Measurements from ENCODE around the gene CASP2. TPM values are rescaled to one million over a fixed set of nuclear protein-coding genes. Genes with fewer than 3 reads are reported as not detected.

Gene CASP2
- total and polyA plus RNA-seq, 3 experiments from 2014 or later = 23.0 to 107 (median 105) TPM

DNA sequence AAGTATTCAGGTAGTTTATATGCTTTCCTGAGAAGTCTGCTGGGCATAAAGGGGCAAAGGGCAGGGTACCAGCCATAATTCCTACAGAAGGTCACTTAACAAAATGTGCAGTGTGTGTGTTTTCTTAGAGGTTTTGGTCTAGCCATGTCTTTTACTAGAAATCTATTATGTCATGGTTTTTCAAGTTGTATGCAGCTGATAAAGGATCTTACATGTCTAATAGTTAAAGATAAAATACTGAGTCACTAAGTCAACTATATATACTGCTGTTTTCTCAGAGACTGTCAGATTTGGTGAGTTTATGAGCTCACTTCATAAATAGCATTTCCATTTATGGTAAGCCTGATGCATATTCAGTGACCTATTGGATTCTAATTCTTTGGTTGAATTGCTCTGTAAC is 7.7 kb downstream of the CASP2 start:
- H3K27ac Mint-ChIP-seq = peak overlapping the region in 6 of 8 donors; percentile 13 to 64 (median 28)
- peak overlapping the region in 2 of 7 donors; percentile 1 to 14 for H3K4me3 Mint-ChIP-seq
- Histone ChIP-seq H3K27ac (ENCODE audit: low read depth, low read length) (peak overlapping the region; percentile 5), H3K9me3 (ENCODE audit: low read length) (no peaks in the 10 kb centered on the region), H3K4me1 (ENCODE audit: insufficient read depth, low read length) (peaks cover 25% of the 10 kb centered on the region), H3K27me3 (ENCODE audit: insufficient read depth, low read length, poor library complexity, severe bottlenecking) (no peaks in the 10 kb centered on the region), H3K4me3 (ENCODE audit: low read length) (no peak overlapping the region), H3K36me3 (ENCODE audit: insufficient read depth, low read length) (peaks cover 72% of the 10 kb centered on the region)
- H3K4me1 Mint-ChIP-seq = peaks cover 52 to 73% (median 71%) of the 10 kb centered on the region in 3 donors
- POLR2A ChIA-PET = interaction anchor here (0.6 to 0.8 kb wide), 2 partner anchors 46 to 433 kb away, joined by 3 to 6 read pairs; no protein-coding TSS in a partner anchor
- DNase-seq = no peak
- H3K36me3 Mint-ChIP-seq = peaks cover 36 to 91% (median 38%) of the 10 kb centered on the region in 3 donors
- H3K27me3 Mint-ChIP-seq = no peaks in the 10 kb centered on the region
- CTCF ChIA-PET = interaction anchor here (1.1 to 8.0 kb wide), 12 partner anchors 10 to 121 kb away, joined by 3 to 103 read pairs (median 4); partner anchors contain the start of gene GSTK1
- no peaks in the 10 kb centered on the region for H3K9me3 Mint-ChIP-seq

DNA sequence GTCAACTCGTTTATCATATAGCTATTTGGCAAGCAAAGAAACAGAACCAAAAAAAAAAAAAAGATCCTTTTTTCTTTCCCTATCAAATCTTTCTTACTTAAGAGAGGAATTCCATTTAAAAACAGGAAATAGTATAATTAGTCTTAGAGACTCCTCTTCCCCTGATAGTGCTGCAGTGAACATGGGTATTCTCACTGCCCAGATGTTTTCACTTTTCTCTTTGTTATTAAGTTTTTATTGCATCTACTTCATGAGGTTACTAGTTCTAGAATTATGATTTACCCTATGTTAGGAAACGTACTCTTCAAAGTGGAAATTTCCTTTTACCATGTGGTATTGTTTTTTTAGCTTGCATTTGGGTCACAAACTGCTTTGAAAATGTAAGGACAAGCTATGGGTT is 8.5 kb downstream of the CASP2 start:
- Histone ChIP-seq H3K9me3 (ENCODE audit: low read length) (no peaks in the 10 kb centered on the region), H3K27me3 (ENCODE audit: insufficient read depth, low read length, poor library complexity, severe bottlenecking) (no peaks in the 10 kb centered on the region), H3K27ac (ENCODE audit: low read depth, low read length) (peak overlapping the region; percentile 20), H3K4me3 (ENCODE audit: low read length) (no peak overlapping the region), H3K4me1 (ENCODE audit: insufficient read depth, low read length) (peaks cover 24% of the 10 kb centered on the region), H3K36me3 (ENCODE audit: insufficient read depth, low read length) (peaks cover 80% of the 10 kb centered on the region)
- Mint-ChIP-seq H3K4me1 (peaks cover 45 to 65% (median 63%) of the 10 kb centered on the region in 3 donors), H3K4me3 (no peak overlapping the region), H3K9me3 (no peaks in the 10 kb centered on the region), H3K27me3 (no peaks in the 10 kb centered on the region), H3K36me3 (peaks cover 38 to 92% (median 38%) of the 10 kb centered on the region in 3 donors), H3K27ac (peak overlapping the region in 2 of 8 donors; percentile 13 to 37)
- ChIA-PET POLR2A (interaction anchor here (0.8 kb wide), 1 partner anchor 47 kb away, joined by 6 read pairs; no protein-coding TSS in a partner anchor), CTCF (interaction anchor here (1.1 to 8.0 kb wide), 10 partner anchors 12 to 120 kb away, joined by 3 to 103 read pairs (median 4); no protein-coding TSS in a partner anchor)
- no peak for DNase-seq

DNA sequence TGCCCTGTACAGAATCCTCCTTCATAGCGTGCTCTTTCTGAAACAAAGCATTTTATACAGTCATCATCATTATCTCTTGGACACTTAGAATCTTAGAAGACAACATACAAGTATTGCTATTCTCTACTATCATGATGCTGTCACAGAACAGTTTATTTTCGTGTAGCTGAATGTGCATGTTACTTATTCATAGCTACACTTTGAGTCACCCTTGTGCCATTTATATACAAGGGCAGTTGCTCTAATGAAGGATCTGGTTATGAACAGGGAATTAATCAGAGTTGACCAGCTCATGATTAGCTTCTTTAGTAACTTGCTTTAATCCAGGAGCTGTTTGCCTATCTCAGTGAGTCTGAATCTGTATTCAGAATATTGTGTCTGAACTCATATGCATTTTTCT is 11.2 kb downstream of the CASP2 start:
- H3K4me3 Mint-ChIP-seq = no peak overlapping the region
- CTCF ChIA-PET = interaction anchor here (0.8 to 8.0 kb wide), 39 partner anchors 9 to 141 kb away, joined by 3 to 103 read pairs (median 6); partner anchors contain the start of genes CASP2, EPHA1, GSTK1 and TAS2R40
- H3K27ac Mint-ChIP-seq = peak overlapping the region in 4 of 8 donors; percentile 7 to 77 (median 46)
- POLR2A ChIA-PET = interaction anchor here (0.7 to 2.1 kb wide), 3 partner anchors 12 to 485 kb away, joined by 3 to 7 read pairs (median 5); no protein-coding TSS in a partner anchor
- peaks cover 31 to 91% (median 35%) of the 10 kb centered on the region in 3 donors for H3K36me3 Mint-ChIP-seq
- Histone ChIP-seq H3K4me3 (ENCODE audit: low read length) (no peak overlapping the region), H3K27me3 (ENCODE audit: insufficient read depth, low read length, poor library complexity, severe bottlenecking) (no peaks in the 10 kb centered on the region), H3K36me3 (ENCODE audit: insufficient read depth, low read length) (peaks cover 79% of the 10 kb centered on the region), H3K9me3 (ENCODE audit: low read length) (no peaks in the 10 kb centered on the region), H3K4me1 (ENCODE audit: insufficient read depth, low read length) (peaks cover 24% of the 10 kb centered on the region), H3K27ac (ENCODE audit: low read depth, low read length) (no peak overlapping the region)
- no peaks in the 10 kb centered on the region for H3K27me3 Mint-ChIP-seq
- no peak for DNase-seq
- H3K9me3 Mint-ChIP-seq = no peaks in the 10 kb centered on the region
- peaks cover 37 to 55% (median 47%) of the 10 kb centered on the region in 3 donors for H3K4me1 Mint-ChIP-seq

DNA sequence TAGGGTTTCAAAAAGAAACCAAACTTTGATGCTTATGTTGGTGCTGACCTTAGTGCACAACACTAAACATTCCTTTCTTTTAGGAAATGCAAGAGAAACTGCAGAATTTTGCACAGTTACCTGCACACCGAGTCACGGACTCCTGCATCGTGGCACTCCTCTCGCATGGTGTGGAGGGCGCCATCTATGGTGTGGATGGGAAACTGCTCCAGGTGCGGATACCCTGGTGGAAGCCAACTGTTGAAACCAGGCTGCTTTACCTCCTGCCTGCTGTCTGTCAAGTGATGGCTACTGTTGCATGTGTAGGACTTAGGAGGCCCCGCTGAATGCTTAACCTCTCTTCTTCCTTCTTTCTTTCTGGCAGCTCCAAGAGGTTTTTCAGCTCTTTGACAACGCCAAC is 11.7 kb downstream of the CASP2 start:
- peak; percentile 29 to 75 (median 49) for DNase-seq
- Histone ChIP-seq H3K27ac (ENCODE audit: low read depth, low read length) (no peak overlapping the region), H3K36me3 (ENCODE audit: insufficient read depth, low read length) (peaks cover 79% of the 10 kb centered on the region), H3K9me3 (ENCODE audit: low read length) (no peaks in the 10 kb centered on the region), H3K4me1 (ENCODE audit: insufficient read depth, low read length) (peaks cover 24% of the 10 kb centered on the region), H3K27me3 (ENCODE audit: insufficient read depth, low read length, poor library complexity, severe bottlenecking) (no peaks in the 10 kb centered on the region), H3K4me3 (ENCODE audit: low read length) (no peak overlapping the region)
- ChIA-PET POLR2A (interaction anchor here (1.4 to 2.1 kb wide), 2 partner anchors 11 to 60 kb away, joined by 5 to 7 read pairs; no protein-coding TSS in a partner anchor), CTCF (interaction anchor here (0.6 to 8.0 kb wide), 43 partner anchors 9 to 141 kb away, joined by 3 to 103 read pairs (median 5); partner anchors contain the start of genes CASP2, EPHA1, GSTK1 and TAS2R40)
- Mint-ChIP-seq H3K9me3 (no peaks in the 10 kb centered on the region), H3K27me3 (no peaks in the 10 kb centered on the region), H3K4me1 (peaks cover 32 to 52% (median 42%) of the 10 kb centered on the region in 3 donors), H3K36me3 (peaks cover 28 to 91% (median 32%) of the 10 kb centered on the region in 3 donors), H3K27ac (peak overlapping the region in 3 of 8 donors; percentile 7 to 54 (median 38)), H3K4me3 (no peak overlapping the region)

DNA sequence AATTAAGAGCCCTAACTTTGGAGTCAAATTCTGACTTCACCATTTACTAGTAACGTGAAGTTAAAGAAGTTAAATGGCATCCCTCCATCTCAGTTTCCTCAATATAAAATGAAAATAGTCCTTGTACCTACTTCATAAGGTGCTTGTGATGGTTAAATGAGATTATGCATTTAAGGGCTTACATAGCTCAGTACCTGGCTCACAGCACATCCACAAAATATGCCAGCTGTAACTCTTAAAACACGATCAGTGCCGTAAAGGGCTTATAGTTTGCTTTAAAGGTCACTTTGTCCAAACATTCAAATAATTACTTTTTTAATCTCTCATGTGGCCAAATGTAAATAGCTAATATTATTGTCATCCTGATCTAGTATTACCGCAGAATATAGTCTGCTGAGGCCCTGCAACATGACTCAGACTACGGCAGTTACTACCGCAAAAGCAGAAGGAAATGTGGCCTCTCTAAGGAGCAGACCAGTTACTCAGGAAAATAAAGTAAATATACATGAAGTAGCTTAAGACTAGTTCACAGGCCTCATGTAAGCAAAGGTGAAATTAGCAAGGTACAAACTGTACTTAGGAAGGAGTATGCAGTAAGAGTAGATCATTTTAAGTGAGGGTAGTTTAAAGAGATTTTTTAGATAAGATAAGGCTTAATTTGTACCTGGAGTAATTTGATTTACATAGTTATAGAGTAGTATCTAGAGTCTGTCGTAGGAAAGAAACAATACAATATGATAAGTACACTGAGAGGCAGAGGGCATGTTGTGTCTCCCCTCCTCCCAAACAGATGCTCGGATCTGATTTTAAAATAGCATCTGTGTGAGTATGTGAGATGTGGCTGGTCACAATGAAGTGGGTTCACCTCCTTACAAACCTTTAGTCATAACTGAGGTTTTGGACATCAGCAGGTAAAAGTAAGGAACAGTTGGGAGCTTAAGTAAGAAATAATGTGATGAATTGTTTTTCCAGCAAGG is 13.1 kb downstream of the CASP2 start:
- Mint-ChIP-seq H3K36me3 (peaks cover 25 to 89% (median 35%) of the 10 kb centered on the region in 3 donors), H3K4me1 (peaks cover 30 to 50% (median 39%) of the 10 kb centered on the region in 3 donors), H3K27me3 (no peaks in the 10 kb centered on the region), H3K9me3 (no peaks in the 10 kb centered on the region), H3K4me3 (no peak overlapping the region), H3K27ac (peak overlapping the region in 2 of 8 donors; percentile 18 to 50)
- peaks cover 14% of the 10 kb centered on the region for H3K4me1 ChIP-seq (ENCODE audit: insufficient read depth, low read length)
- no peak for DNase-seq
- ChIA-PET CTCF (interaction anchor here (0.7 to 8.0 kb wide), 11 partner anchors 8 to 121 kb away, joined by 3 to 103 read pairs (median 5); partner anchors contain the start of genes CASP2 and EPHA1), POLR2A (interaction anchor here (0.6 to 2.1 kb wide), 2 partner anchors 61 to 62 kb away, joined by 3 to 7 read pairs; no protein-coding TSS in a partner anchor)
- H3K9me3 ChIP-seq (ENCODE audit: low read length) = no peaks in the 10 kb centered on the region
- H3K36me3 ChIP-seq (ENCODE audit: insufficient read depth, low read length) = peaks cover 79% of the 10 kb centered on the region
- no peak overlapping the region for H3K4me3 ChIP-seq (ENCODE audit: low read length)
- H3K27me3 ChIP-seq (ENCODE audit: insufficient read depth, low read length, poor library complexity, severe bottlenecking) = no peaks in the 10 kb centered on the region
- no peak overlapping the region for H3K27ac ChIP-seq (ENCODE audit: low read depth, low read length)

DNA sequence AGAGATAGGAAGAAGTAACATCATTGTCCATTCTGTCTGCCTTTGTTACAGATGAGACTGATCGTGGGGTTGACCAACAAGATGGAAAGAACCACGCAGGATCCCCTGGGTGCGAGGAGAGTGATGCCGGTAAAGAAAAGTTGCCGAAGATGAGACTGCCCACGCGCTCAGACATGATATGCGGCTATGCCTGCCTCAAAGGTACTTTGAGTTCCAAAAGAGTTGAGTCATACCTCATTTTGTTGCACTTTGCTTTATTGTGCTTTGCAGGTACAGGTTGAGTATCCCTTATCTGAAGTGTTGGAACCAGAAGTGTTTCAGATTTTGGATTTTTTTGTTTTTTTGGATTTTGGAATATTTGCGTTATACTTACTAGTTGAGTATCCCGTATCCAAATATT is 15.6 kb downstream of the CASP2 start:
- H3K27ac Mint-ChIP-seq = peak overlapping the region in 1 of 8 donors; percentile 21
- Histone ChIP-seq H3K4me3 (ENCODE audit: low read length) (no peak overlapping the region), H3K27me3 (ENCODE audit: insufficient read depth, low read length, poor library complexity, severe bottlenecking) (no peaks in the 10 kb centered on the region), H3K36me3 (ENCODE audit: insufficient read depth, low read length) (peaks cover 75% of the 10 kb centered on the region), H3K9me3 (ENCODE audit: low read length) (no peaks in the 10 kb centered on the region), H3K4me1 (ENCODE audit: insufficient read depth, low read length) (peaks cover 6% of the 10 kb centered on the region), H3K27ac (ENCODE audit: low read depth, low read length) (no peak overlapping the region)
- no peak overlapping the region for H3K4me3 Mint-ChIP-seq
- no peak for DNase-seq
- no peaks in the 10 kb centered on the region for H3K9me3 Mint-ChIP-seq
- H3K27me3 Mint-ChIP-seq = no peaks in the 10 kb centered on the region
- peaks cover 35 to 88% (median 47%) of the 10 kb centered on the region in 3 donors for H3K36me3 Mint-ChIP-seq
- CTCF ChIA-PET = interaction anchor here (4.4 kb wide), 1 partner anchor 63 kb away, joined by 47 read pairs; no protein-coding TSS in a partner anchor
- H3K4me1 Mint-ChIP-seq = peaks cover 27 to 54% (median 37%) of the 10 kb centered on the region in 3 donors
- POLR2A ChIA-PET = no interaction called here

DNA sequence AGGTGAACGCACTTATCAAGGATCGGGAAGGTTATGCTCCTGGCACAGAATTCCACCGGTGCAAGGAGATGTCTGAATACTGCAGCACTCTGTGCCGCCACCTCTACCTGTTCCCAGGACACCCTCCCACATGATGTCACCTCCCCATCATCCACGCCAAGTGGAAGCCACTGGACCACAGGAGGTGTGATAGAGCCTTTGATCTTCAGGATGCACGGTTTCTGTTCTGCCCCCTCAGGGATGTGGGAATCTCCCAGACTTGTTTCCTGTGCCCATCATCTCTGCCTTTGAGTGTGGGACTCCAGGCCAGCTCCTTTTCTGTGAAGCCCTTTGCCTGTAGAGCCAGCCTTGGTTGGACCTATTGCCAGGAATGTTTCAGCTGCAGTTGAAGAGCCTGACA is 16.8 kb downstream of the CASP2 start:
- no peaks in the 10 kb centered on the region for H3K9me3 Mint-ChIP-seq
- POLR2A ChIA-PET = no interaction called here
- CTCF ChIA-PET = interaction anchor here (1.0 to 4.4 kb wide), 9 partner anchors 17 to 76 kb away, joined by 3 to 47 read pairs (median 5); partner anchors contain the start of gene CASP2
- no peak for DNase-seq
- Histone ChIP-seq H3K4me3 (ENCODE audit: low read length) (no peak overlapping the region), H3K4me1 (ENCODE audit: insufficient read depth, low read length) (peaks cover under 1% of the 10 kb centered on the region), H3K27me3 (ENCODE audit: insufficient read depth, low read length, poor library complexity, severe bottlenecking) (no peaks in the 10 kb centered on the region), H3K36me3 (ENCODE audit: insufficient read depth, low read length) (peaks cover 64% of the 10 kb centered on the region), H3K9me3 (ENCODE audit: low read length) (no peaks in the 10 kb centered on the region), H3K27ac (ENCODE audit: low read depth, low read length) (no peak overlapping the region)
- H3K4me3 Mint-ChIP-seq = no peak overlapping the region
- no peaks in the 10 kb centered on the region for H3K27me3 Mint-ChIP-seq
- peaks cover 22 to 50% (median 33%) of the 10 kb centered on the region in 3 donors for H3K4me1 Mint-ChIP-seq
- H3K27ac Mint-ChIP-seq = peak overlapping the region in 3 of 8 donors; percentile 57 to 87 (median 84)
- H3K36me3 Mint-ChIP-seq = peaks cover 31 to 80% (median 44%) of the 10 kb centered on the region in 3 donors
